ENCODE results near the gene OSBPL1A. TPM values are rescaled to one million over a fixed set of nuclear protein-coding genes. Genes with fewer than 3 reads are reported as not detected.

Gene OSBPL1A
- polyA plus RNA-seq, 1 of the 3 experiments (the other 2 are of a cell fraction): 21.3 TPM

DNA sequence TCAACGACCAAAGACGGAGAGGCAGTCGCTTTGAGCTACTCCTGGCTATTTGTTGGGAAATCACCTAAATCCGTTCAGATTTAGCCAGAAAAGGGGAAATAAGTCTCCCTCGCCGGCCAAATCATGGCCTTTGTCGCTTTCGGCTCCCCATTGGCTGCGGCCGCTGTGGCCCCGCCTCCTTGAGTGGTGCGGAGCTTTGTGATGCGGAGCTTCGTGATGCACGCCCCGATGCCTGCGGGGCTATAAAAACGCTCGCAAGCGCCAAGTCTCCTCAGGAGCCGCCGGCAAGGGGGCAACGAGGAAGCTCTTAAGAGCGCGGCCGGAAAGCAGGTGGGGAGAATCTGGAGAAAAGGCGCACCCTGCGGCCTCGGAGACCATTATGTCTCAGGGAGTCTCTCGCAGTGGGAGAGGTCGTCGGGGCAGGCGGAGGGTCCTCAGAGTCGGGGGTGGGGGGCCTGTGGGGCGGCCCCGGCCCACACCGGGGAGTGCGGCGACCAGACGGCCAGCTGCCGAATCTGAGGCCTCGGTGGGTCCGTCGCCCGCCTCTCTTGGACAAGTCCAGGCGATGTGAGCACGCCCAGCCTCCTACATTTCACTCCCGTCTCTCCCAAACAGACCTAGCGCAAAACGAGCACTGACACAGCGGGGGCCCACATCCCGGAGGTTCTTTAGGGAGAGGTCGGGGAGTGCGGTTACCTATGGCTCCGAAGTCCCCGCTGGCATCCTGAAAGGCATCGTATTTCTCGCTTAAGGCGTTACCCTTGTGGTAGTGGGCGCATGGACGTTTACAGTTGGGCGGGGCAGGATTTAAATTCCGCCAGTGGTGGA, 258.6 kb downstream of the OSBPL1A start, which contains the start of gene CABYR:
TSS of gene CABYR (plus strand) at position 274 of the 828 bp plus-strand sequence. CDS start 4,053 bp downstream, outside the sequence.
- no peaks in the 10 kb centered on the region for H4K20me1 ChIP-seq (ENCODE audit: insufficient read depth)
- H3K27me3 ChIP-seq (ENCODE audit: insufficient read depth): no peaks in the 10 kb centered on the region
- 3% methylated on average over 39 of the region's 63 CpGs for WGBS (ENCODE audit: low lambda C conversion rate)
- peak; percentile 88 for DNase-seq
- no peaks in the 10 kb centered on the region for H3K9me3 ChIP-seq
- no peaks in the 10 kb centered on the region for H3F3A ChIP-seq (replicated peaks; ENCODE audit: insufficient read depth)
- H3K36me3 ChIP-seq (replicated peaks in 1 of 2; ENCODE audit: control insufficient read depth in 1 of 2, insufficient read depth in 2 of 2, low read length in 1 of 2): peaks cover 0 to 4% of the 10 kb centered on the region in 2 experiments
- ChIA-PET CTCF (interaction anchor here (0.9 to 1.6 kb wide), 4 partner anchors 15 to 325 kb away, joined by 3 read pairs; no protein-coding TSS in a partner anchor), POLR2A (interaction anchor here (0.7 to 1.5 kb wide), 9 partner anchors 10 to 344 kb away, joined by 3 to 4 read pairs (median 3); no protein-coding TSS in a partner anchor)
- peak within 1 kb of the TSS; percentile 69 for H3K4me2 ChIP-seq
- H3K4me1 ChIP-seq (ENCODE audit: control insufficient read depth in 1 of 2, insufficient read depth in 2 of 2, low read depth in 1 of 2, low read length in 1 of 2): peaks cover 0 to 4% of the 10 kb centered on the region in 2 experiments; a peak in 1 of 4 replicates
- peaks cover 15% of the 10 kb centered on the region for H3K79me2 ChIP-seq (ENCODE audit: insufficient read depth)
- H3K9ac ChIP-seq: peak within 1 kb of the TSS; percentile 78
- peak within 1 kb of the TSS; percentile 65 to 73 for H3K4me3 ChIP-seq (ENCODE audit: low read depth in 2 of 2, low read length in 1 of 2)
- H3K9me2 ChIP-seq: no peaks in the 10 kb centered on the region
- peak within 1 kb of the TSS; percentile 96 for H2AFZ ChIP-seq (ENCODE audit: low read depth)
- TF ChIP-seq YY1 (IDR thresholded peaks at IDR 0.05; ENCODE audit: low read depth): 0 out of 2 replicates have a peak, but pooled peaks have one; percentile 60
- TF ChIP-seq RCOR1 (IDR thresholded peaks at IDR 0.05; ENCODE audit: low read length): peak; percentile 24; the same call in 1 of the 2 replicates
- TF ChIP-seq MEF2A (IDR thresholded peaks at IDR 0.05; ENCODE audit: borderline replicate concordance, low read depth): no peak
- TF ChIP-seq POLR2AphosphoS5 (IDR thresholded peaks at IDR 0.05; ENCODE audit: low read depth, low read length): peak; percentile 99
- TF ChIP-seq PBX3 (IDR thresholded peaks at IDR 0.05): peak; percentile 9; the same call in 1 of the 2 replicates
- peak; percentile 81 for TF ChIP-seq MXI1 (IDR thresholded peaks at IDR 0.05; ENCODE audit: low read depth, low read length)
- TF ChIP-seq SIN3A (IDR thresholded peaks at IDR 0.05; ENCODE audit: borderline replicate concordance, low read depth, low read length): peak; percentile 36; the same call in 1 of the 2 replicates
- TF ChIP-seq, protein P1, sequence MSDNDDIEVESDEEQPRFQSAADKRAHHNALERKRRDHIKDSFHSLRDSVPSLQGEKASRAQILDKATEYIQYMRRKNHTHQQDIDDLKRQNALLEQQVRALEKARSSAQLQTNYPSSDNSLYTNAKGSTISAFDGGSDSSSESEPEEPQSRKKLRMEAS (IDR thresholded peaks at IDR 0.05; ENCODE audit: low read depth): peak; percentile 77
- peak; percentile 90 for TF ChIP-seq TAF1 (IDR thresholded peaks at IDR 0.05; ENCODE audit: borderline replicate concordance, low read depth, low read length)
- TF ChIP-seq GATA2 (CRISPR knock-in tag; IDR thresholded peaks at IDR 0.05): no peak
- no peak for TF ChIP-seq TCF12 (IDR thresholded peaks at IDR 0.05)
- peak within 1 kb of the TSS; percentile 52 to 76; a peak in 3 of 4 replicates for H3K27ac ChIP-seq (ENCODE audit: low read depth in 2 of 2, low read length in 1 of 2)

- Histone ChIP-seq H3K27me3 (ENCODE audit: insufficient read depth) (no peaks in the 10 kb centered on the region), H3K79me2 (ENCODE audit: insufficient read depth) (peaks cover 15% of the 10 kb centered on the region), H3K9ac (peak overlapping the region; percentile 78), H3K27ac (ENCODE audit: low read depth in 2 of 2, low read length in 1 of 2) (peak overlapping the region; percentile 52 to 76; a peak in 3 of 4 replicates), H3K4me1 (ENCODE audit: control insufficient read depth in 1 of 2, insufficient read depth in 2 of 2, low read depth in 1 of 2, low read length in 1 of 2) (peaks cover 0 to 4% of the 10 kb centered on the region in 2 experiments; a peak in 1 of 4 replicates), H2AFZ (ENCODE audit: low read depth) (peak overlapping the region; percentile 96), H3K36me3 (replicated peaks in 1 of 2; ENCODE audit: control insufficient read depth in 1 of 2, insufficient read depth in 2 of 2, low read length in 1 of 2) (peaks cover 3 to 10% of the 10 kb centered on the region in 2 experiments), H3K4me3 (ENCODE audit: low read depth in 2 of 2, low read length in 1 of 2) (peak overlapping the region; percentile 65 to 73), H3K4me2 (peak overlapping the region; percentile 69), H3K9me2 (no peaks in the 10 kb centered on the region), H4K20me1 (ENCODE audit: insufficient read depth) (no peaks in the 10 kb centered on the region), H3F3A (replicated peaks; ENCODE audit: insufficient read depth) (no peaks in the 10 kb centered on the region), H3K9me3 (no peaks in the 10 kb centered on the region)
- ChIA-PET POLR2A (interaction anchor here (0.7 to 1.5 kb wide), 9 partner anchors 11 to 344 kb away, joined by 3 to 4 read pairs (median 3); no protein-coding TSS in a partner anchor), CTCF (interaction anchor here (0.9 to 1.6 kb wide), 4 partner anchors 15 to 324 kb away, joined by 3 read pairs; no protein-coding TSS in a partner anchor)
- WGBS (ENCODE audit: low lambda C conversion rate): 67% methylated on average over 7 of the region's 7 CpGs
- DNase-seq: no peak
- TF ChIP-seq, protein P2, sequence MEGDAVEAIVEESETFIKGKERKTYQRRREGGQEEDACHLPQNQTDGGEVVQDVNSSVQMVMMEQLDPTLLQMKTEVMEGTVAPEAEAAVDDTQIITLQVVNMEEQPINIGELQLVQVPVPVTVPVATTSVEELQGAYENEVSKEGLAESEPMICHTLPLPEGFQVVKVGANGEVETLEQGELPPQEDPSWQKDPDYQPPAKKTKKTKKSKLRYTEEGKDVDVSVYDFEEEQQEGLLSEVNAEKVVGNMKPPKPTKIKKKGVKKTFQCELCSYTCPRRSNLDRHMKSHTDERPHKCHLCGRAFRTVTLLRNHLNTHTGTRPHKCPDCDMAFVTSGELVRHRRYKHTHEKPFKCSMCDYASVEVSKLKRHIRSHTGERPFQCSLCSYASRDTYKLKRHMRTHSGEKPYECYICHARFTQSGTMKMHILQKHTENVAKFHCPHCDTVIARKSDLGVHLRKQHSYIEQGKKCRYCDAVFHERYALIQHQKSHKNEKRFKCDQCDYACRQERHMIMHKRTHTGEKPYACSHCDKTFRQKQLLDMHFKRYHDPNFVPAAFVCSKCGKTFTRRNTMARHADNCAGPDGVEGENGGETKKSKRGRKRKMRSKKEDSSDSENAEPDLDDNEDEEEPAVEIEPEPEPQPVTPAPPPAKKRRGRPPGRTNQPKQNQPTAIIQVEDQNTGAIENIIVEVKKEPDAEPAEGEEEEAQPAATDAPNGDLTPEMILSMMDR (IDR thresholded peaks at IDR 0.05): no peak
- TF ChIP-seq, protein P3, sequence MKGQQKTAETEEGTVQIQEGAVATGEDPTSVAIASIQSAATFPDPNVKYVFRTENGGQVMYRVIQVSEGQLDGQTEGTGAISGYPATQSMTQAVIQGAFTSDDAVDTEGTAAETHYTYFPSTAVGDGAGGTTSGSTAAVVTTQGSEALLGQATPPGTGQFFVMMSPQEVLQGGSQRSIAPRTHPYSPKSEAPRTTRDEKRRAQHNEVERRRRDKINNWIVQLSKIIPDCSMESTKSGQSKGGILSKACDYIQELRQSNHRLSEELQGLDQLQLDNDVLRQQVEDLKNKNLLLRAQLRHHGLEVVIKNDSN (IDR thresholded peaks at IDR 0.05; ENCODE audit: borderline replicate concordance, low read depth): no peak
- no peak for TF ChIP-seq EZH2phosphoT487 (IDR thresholded peaks at IDR 0.05; ENCODE audit: borderline replicate concordance, low read depth)
- TF ChIP-seq MXI1 (IDR thresholded peaks at IDR 0.05; ENCODE audit: low read depth, low read length): no peak
- TF ChIP-seq POLR2AphosphoS5 (IDR thresholded peaks at IDR 0.05; ENCODE audit: low read depth, low read length): no peak
- no peak for TF ChIP-seq CHD2 (IDR thresholded peaks at IDR 0.05; ENCODE audit: low read length, partially characterized antibody)
- TF ChIP-seq RXRA (IDR thresholded peaks at IDR 0.05; ENCODE audit: borderline replicate concordance, low read depth): no peak
- no peak for TF ChIP-seq SMC3 (IDR thresholded peaks at IDR 0.05; ENCODE audit: low read depth, low read length)
- no peak for TF ChIP-seq GATA2 (CRISPR knock-in tag; IDR thresholded peaks at IDR 0.05)
- TF ChIP-seq SIN3A (IDR thresholded peaks at IDR 0.05; ENCODE audit: borderline replicate concordance, low read depth, low read length): no peak
- no peak for TF ChIP-seq USF2 (IDR thresholded peaks at IDR 0.05; ENCODE audit: borderline replicate concordance, low read depth, low read length)
- TF ChIP-seq YY1 (IDR thresholded peaks at IDR 0.05; ENCODE audit: low read depth): no peak
These were observed 259.2 kb downstream of the OSBPL1A start for GRCh38 chr18:24138409-24138788.

All from SK-N-SH (cell line).